IPS-18a (cell line): Measurements from ENCODE around the gene VSIG10L2.
"Not testable (repeated sequence)": the region's sequence is repeated elsewhere in the genome, so short reads cannot be mapped to it uniquely, and the experiment has no call there.

ENCODE experiments used
- H3K27ac ChIP-seq: one replicate; pipeline ENCODE4 v1.5.1; 2013; ENCODE audit warnings: low read length
- H3K27me3 ChIP-seq: one replicate; pipeline ENCODE4 v1.6.1; 2013; ENCODE audit warnings: mild to moderate bottlenecking, low read length; ENCODE audit not compliant: control insufficient read depth, insufficient read depth
- H3K36me3 ChIP-seq: one replicate; pipeline ENCODE4 v1.6.1; 2013; ENCODE audit warnings: low read depth, low read length; ENCODE audit not compliant: control insufficient read depth
- H3K4me1 ChIP-seq: one replicate; pipeline ENCODE4 v1.6.1; 2013; ENCODE audit warnings: low read depth, low read length; ENCODE audit not compliant: control insufficient read depth
- H3K4me3 ChIP-seq: one replicate; pipeline ENCODE4 v1.5.1; 2013; ENCODE audit warnings: low read length
- H3K9ac ChIP-seq: one replicate; pipeline ENCODE4 v1.6.1; 2013; ENCODE audit warnings: mild to moderate bottlenecking, low read length, moderate library complexity
- H3K9me3 ChIP-seq: one replicate; pipeline ENCODE4 v1.6.1; 2013; ENCODE audit warnings: low read depth, low read length; ENCODE audit not compliant: control insufficient read depth

Gene VSIG10L2

DNA sequence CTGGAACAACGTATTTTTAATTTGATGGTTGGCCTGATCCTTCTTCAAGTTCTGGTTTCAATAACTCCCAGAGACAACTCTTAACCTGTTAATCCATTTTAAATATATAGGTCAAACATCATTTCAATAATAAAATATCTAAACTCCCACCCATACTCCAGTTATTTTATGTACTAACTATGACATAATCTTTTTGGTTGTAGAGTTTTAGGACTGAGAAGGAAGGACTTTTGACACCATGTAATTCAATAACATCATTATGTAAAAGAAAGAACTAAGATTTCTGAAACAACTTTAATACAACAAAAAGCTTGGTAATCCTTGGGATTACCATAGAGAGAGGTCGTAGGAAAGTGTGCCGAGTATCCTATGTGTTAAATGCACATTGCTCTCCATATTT is 31.5 kb downstream of the VSIG10L2 start:
- Histone ChIP-seq H3K36me3 (no peaks in the 10 kb centered on the region), H3K9ac (no peak overlapping the region), H3K9me3 (no peaks in the 10 kb centered on the region), H3K27ac (no peak overlapping the region), H3K4me3 (no peak overlapping the region), H3K27me3 (no peaks in the 10 kb centered on the region), H3K4me1 (peaks cover 17% of the 10 kb centered on the region)

- H3K4me1 ChIP-seq, result peaks cover 17% of the 10 kb centered on the region
- peaks cover 2% of the 10 kb centered on the region for H3K36me3 ChIP-seq
- no peaks in the 10 kb centered on the region for H3K9me3 ChIP-seq
- H3K27ac ChIP-seq, result no peak overlapping the region
- no peak overlapping the region for H3K9ac ChIP-seq
- no peak overlapping the region for H3K4me3 ChIP-seq
- H3K27me3 ChIP-seq, result no peaks in the 10 kb centered on the region
Measured at GRCh38 chr11:125978181-125978716, 32.4 kb downstream of the VSIG10L2 start.

- Histone ChIP-seq H3K9me3 (no peaks in the 10 kb centered on the region), H3K27me3 (no peaks in the 10 kb centered on the region), H3K4me1 (peaks cover 17% of the 10 kb centered on the region), H3K36me3 (peaks cover 8% of the 10 kb centered on the region), H3K4me3 (no peak overlapping the region), H3K9ac (no peak overlapping the region), H3K27ac (no peak overlapping the region)
Measured at GRCh38 chr11:125978778-125979407, 33.0 kb downstream of the VSIG10L2 start.

GRCh38 chr11:125979511-125979910 is 33.7 kb downstream of the VSIG10L2 start:
- no peaks in the 10 kb centered on the region for H3K27me3 ChIP-seq
- no peak overlapping the region for H3K9ac ChIP-seq
- peaks cover 17% of the 10 kb centered on the region for H3K4me1 ChIP-seq
- H3K36me3 ChIP-seq, result peaks cover 8% of the 10 kb centered on the region
- H3K4me3 ChIP-seq, result no peak overlapping the region
- no peak overlapping the region for H3K27ac ChIP-seq
- H3K9me3 ChIP-seq, result no peaks in the 10 kb centered on the region

GRCh38 chr11:125980436-125980835 is 34.6 kb downstream of the VSIG10L2 start:
- no peak overlapping the region for H3K9ac ChIP-seq
- no peak overlapping the region for H3K4me3 ChIP-seq
- H3K4me1 ChIP-seq, result peaks cover 17% of the 10 kb centered on the region
- no peaks in the 10 kb centered on the region for H3K9me3 ChIP-seq
- no peak overlapping the region for H3K27ac ChIP-seq
- no peaks in the 10 kb centered on the region for H3K27me3 ChIP-seq
- H3K36me3 ChIP-seq, result peaks cover 8% of the 10 kb centered on the region

- H3K36me3 ChIP-seq, result peaks cover 8% of the 10 kb centered on the region
- no peaks in the 10 kb centered on the region for H3K27me3 ChIP-seq
- H3K4me1 ChIP-seq, result peaks cover 17% of the 10 kb centered on the region
- no peaks in the 10 kb centered on the region for H3K9me3 ChIP-seq
- H3K27ac ChIP-seq, result no peak overlapping the region
- H3K4me3 ChIP-seq, result no peak overlapping the region
- no peak overlapping the region for H3K9ac ChIP-seq
Measured at GRCh38 chr11:125982348-125982730, 36.5 kb downstream of the VSIG10L2 start.

DNA sequence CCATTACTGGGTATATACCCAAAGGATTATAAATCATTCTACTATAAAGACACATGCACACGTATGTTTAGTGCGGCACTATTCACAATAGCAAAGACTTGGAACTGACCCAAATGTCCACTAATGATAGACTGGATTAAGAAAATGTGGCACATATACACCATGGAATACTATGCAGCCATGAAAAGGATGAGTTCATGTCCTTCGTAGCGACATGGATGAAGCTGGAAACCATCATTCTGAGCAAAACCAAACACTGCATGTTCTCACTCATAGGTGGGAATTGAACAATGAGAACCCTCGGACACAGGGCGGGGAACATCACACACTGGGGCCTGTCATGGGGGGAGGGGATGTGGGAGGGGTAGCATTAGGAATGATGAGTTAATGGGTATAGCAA is 40.1 kb downstream of the VSIG10L2 start:
- H3K36me3 ChIP-seq, H3K9me3 ChIP-seq, H3K27ac ChIP-seq, H3K4me1 ChIP-seq, H3K27me3 ChIP-seq, H3K4me3 ChIP-seq, H3K9ac ChIP-seq: not testable (repeated sequence)

GRCh38 chr11:125987066-125987641 is 41.3 kb downstream of the VSIG10L2 start:
- Histone ChIP-seq H3K27me3 (no peaks in the 10 kb centered on the region), H3K9ac (no peak overlapping the region), H3K9me3 (no peaks in the 10 kb centered on the region), H3K4me3 (no peak overlapping the region), H3K36me3 (peaks cover 8% of the 10 kb centered on the region), H3K4me1 (no peaks in the 10 kb centered on the region), H3K27ac (no peak overlapping the region)

DNA sequence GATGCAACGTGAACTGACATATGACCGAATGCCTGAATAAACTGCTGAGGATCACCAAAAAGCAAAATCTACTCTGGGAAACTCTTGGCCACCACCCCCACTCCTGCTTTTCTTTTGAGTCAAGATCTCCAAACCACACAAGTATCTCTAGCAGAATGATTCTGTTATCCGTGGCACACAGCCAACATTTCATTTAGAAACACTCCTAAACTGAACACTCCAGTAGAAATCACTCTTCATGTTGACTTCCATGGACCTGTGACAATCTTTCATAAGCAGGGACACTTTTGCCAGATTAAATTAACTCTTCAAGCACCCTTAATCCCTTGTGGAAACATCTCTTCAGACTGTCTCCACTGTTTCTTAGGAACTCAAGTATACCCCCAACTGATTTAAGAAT is 44.4 kb downstream of the VSIG10L2 start:
- H3K9ac ChIP-seq, result no peak overlapping the region
- peaks cover 9% of the 10 kb centered on the region for H3K36me3 ChIP-seq
- H3K9me3 ChIP-seq, result no peaks in the 10 kb centered on the region
- H3K27me3 ChIP-seq, result no peaks in the 10 kb centered on the region
- no peak overlapping the region for H3K4me3 ChIP-seq
- no peak overlapping the region for H3K27ac ChIP-seq
- H3K4me1 ChIP-seq, result no peaks in the 10 kb centered on the region

- H3K4me3 ChIP-seq, result no peak overlapping the region
- peaks cover 9% of the 10 kb centered on the region for H3K36me3 ChIP-seq
- no peaks in the 10 kb centered on the region for H3K4me1 ChIP-seq
- H3K27ac ChIP-seq, result no peak overlapping the region
- H3K9me3 ChIP-seq, result no peaks in the 10 kb centered on the region
- no peaks in the 10 kb centered on the region for H3K27me3 ChIP-seq
- no peak overlapping the region for H3K9ac ChIP-seq
Measured at GRCh38 chr11:125992893-125993292, 47.0 kb downstream of the VSIG10L2 start.

DNA sequence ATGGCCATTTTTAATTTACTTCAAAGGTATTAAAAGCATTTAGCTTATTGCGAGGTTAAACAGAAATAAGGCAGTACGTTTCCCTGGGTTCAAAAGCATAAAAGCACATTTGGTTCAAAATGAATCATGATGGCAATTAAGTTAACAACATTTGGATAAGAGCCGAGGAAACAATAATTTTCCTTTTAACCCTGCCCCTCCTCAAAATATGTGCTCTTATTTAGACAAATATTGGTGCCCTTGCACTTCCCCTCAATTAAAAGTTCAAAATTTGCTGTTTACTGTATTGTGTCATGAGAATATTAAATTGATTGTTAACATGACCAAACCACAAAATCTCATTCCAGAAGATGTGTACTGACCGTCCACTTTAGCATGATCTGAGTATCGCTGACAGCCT is 48.7 kb downstream of the VSIG10L2 start:
- Histone ChIP-seq H3K9ac (no peak overlapping the region), H3K36me3 (peaks cover 9% of the 10 kb centered on the region), H3K4me1 (no peaks in the 10 kb centered on the region), H3K27ac (no peak overlapping the region), H3K27me3 (no peaks in the 10 kb centered on the region), H3K9me3 (no peaks in the 10 kb centered on the region), H3K4me3 (no peak overlapping the region)

DNA sequence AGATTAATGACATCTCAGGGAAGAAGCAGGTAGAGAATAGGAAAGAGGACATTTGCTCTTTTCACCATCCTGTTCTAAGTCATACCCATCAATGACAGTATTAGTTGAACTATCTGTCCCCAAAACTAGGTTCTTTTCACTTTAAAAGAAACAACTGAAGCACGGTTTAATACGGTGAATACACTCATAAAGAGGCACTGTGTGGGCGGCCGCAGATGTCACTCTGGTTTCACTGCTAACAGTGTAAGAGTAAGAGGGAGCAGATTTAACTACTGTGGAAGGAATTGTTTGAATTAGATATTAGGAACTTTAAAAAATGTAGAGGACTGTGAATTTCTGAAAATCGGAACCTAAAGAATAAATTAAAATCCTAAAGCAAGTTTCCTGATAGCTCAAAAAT is 49.5 kb downstream of the VSIG10L2 start:
- no peaks in the 10 kb centered on the region for H3K27me3 ChIP-seq
- no peak overlapping the region for H3K27ac ChIP-seq
- H3K4me3 ChIP-seq, result no peak overlapping the region
- H3K4me1 ChIP-seq, result no peaks in the 10 kb centered on the region
- no peak overlapping the region for H3K9ac ChIP-seq
- H3K36me3 ChIP-seq, result peaks cover 9% of the 10 kb centered on the region
- no peaks in the 10 kb centered on the region for H3K9me3 ChIP-seq
